ENCODE results near the gene LDLRAD3. TPM values are rescaled to one million over a fixed set of nuclear protein-coding genes. Genes with fewer than 3 reads are reported as not detected.

The LDLRAD3 gene
- total RNA-seq, 2 donors from 2014 or later: 19.2 to 30.6 TPM

DNA sequence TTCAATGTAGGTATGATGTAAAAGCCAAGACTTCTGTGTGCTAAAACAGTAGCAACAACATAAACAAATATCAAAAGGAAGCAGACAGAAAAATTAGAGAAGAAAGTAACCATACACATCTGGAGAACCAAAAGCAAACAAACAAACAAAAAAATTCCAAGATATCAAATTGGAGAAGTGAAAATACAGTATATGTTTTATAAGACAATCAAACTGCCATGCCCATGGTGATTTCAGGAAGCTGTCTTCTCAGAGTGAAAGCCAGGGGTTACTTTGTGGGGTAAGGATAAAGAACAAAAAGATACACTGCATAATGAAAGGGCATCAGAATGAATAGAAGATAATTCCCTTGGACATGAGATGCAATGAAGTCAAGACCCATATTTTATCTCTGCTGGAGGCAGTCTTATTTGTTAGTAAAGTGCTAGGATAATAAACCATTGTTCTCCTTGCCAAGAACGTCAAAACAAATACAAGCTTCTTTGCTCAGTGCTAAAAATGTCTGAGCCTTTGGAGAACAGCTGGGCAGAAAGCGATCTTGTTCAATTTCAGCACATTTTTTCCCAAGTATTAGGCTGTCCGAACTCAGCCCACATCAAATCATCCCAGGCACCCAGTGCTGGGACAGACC is 38.1 kb upstream of the LDLRAD3 start:
- H3K4me3 Mint-ChIP-seq: no peak overlapping the region
- no peak overlapping the region for H3K9ac ChIP-seq (ENCODE audit: extremely low read depth, low read length, poor library complexity, severe bottlenecking)
- H3K27ac Mint-ChIP-seq: no peak overlapping the region
- peaks cover 37% of the 10 kb centered on the region for H3K9me3 Mint-ChIP-seq
- no peaks in the 10 kb centered on the region for H3K36me3 ChIP-seq (ENCODE audit: control insufficient read depth, insufficient read depth, low read length)
- WGBS, 2 experiments (ENCODE audit: insufficient coverage in 1 of 2, insufficient read length in 1 of 2): 79 to 86% methylated on average over 2 to 3 of the region's 3 CpGs
- TF ChIP-seq, protein P1, sequence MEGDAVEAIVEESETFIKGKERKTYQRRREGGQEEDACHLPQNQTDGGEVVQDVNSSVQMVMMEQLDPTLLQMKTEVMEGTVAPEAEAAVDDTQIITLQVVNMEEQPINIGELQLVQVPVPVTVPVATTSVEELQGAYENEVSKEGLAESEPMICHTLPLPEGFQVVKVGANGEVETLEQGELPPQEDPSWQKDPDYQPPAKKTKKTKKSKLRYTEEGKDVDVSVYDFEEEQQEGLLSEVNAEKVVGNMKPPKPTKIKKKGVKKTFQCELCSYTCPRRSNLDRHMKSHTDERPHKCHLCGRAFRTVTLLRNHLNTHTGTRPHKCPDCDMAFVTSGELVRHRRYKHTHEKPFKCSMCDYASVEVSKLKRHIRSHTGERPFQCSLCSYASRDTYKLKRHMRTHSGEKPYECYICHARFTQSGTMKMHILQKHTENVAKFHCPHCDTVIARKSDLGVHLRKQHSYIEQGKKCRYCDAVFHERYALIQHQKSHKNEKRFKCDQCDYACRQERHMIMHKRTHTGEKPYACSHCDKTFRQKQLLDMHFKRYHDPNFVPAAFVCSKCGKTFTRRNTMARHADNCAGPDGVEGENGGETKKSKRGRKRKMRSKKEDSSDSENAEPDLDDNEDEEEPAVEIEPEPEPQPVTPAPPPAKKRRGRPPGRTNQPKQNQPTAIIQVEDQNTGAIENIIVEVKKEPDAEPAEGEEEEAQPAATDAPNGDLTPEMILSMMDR (conservative IDR thresholded peaks at IDR 0.05): no peak
- H3K27me3 Mint-ChIP-seq (ENCODE audit: insufficient read depth): no peaks in the 10 kb centered on the region
- H3K9me3 ChIP-seq (ENCODE audit: control insufficient read depth, low read length): peaks cover 30% of the 10 kb centered on the region
- DNase-seq: no peak
- H3K27me3 ChIP-seq (ENCODE audit: control insufficient read depth, insufficient read depth, low read length, poor library complexity, severe bottlenecking): no peaks in the 10 kb centered on the region
- H3K36me3 Mint-ChIP-seq (ENCODE audit: low read depth): peaks cover 6% of the 10 kb centered on the region
- H3K4me3 ChIP-seq (ENCODE audit: low read length): no peak overlapping the region
- no peaks in the 10 kb centered on the region for H3K4me1 ChIP-seq (ENCODE audit: control insufficient read depth, insufficient read depth, low read length)
- H3K27ac ChIP-seq (ENCODE audit: low read depth, low read length): no peak overlapping the region
- H3K4me1 Mint-ChIP-seq: peaks cover 9% of the 10 kb centered on the region

DNA sequence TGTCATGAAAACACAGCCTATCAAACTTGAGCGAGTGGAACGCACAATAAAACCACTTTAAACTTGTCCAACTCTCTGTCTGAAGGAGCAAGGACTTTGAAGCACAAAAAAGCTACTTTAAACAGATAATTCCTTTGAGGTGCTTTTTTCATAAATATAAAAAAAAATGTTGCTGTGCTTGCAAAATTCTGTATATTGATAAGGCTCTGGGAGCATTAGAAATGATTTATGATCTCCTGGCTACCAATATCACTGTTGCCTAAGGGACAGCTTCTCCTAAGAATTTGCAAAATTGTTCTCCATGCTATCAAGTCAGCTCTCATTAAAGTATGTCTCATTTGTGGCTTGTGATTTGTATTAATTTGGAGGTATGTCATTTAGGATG is 37.6 kb upstream of the LDLRAD3 start:
- Mint-ChIP-seq H3K27me3 (ENCODE audit: insufficient read depth) (no peaks in the 10 kb centered on the region), H3K27ac (no peak overlapping the region), H3K4me1 (peaks cover 9% of the 10 kb centered on the region), H3K36me3 (ENCODE audit: low read depth) (peaks cover 6% of the 10 kb centered on the region), H3K4me3 (no peak overlapping the region), H3K9me3 (peaks cover 35% of the 10 kb centered on the region)
- no peak overlapping the region for H3K9ac ChIP-seq (ENCODE audit: extremely low read depth, low read length, poor library complexity, severe bottlenecking)
- no peak for DNase-seq
- H3K36me3 ChIP-seq (ENCODE audit: control insufficient read depth, insufficient read depth, low read length): no peaks in the 10 kb centered on the region
- H3K4me1 ChIP-seq (ENCODE audit: control insufficient read depth, insufficient read depth, low read length): no peaks in the 10 kb centered on the region
- H3K4me3 ChIP-seq (ENCODE audit: low read length): no peak overlapping the region
- H3K9me3 ChIP-seq (ENCODE audit: control insufficient read depth, low read length): peaks cover 30% of the 10 kb centered on the region
- no peaks in the 10 kb centered on the region for H3K27me3 ChIP-seq (ENCODE audit: control insufficient read depth, insufficient read depth, low read length, poor library complexity, severe bottlenecking)
- TF ChIP-seq, protein P1 (conservative IDR thresholded peaks at IDR 0.05): no peak
- H3K27ac ChIP-seq (ENCODE audit: low read depth, low read length): no peak overlapping the region
- WGBS, 2 experiments (ENCODE audit: insufficient coverage in 1 of 2, insufficient read length in 1 of 2): 88% methylated on average over 2 of the region's 2 CpGs; no CpG with 5 or more reads in 1 of the 2 experiments

DNA sequence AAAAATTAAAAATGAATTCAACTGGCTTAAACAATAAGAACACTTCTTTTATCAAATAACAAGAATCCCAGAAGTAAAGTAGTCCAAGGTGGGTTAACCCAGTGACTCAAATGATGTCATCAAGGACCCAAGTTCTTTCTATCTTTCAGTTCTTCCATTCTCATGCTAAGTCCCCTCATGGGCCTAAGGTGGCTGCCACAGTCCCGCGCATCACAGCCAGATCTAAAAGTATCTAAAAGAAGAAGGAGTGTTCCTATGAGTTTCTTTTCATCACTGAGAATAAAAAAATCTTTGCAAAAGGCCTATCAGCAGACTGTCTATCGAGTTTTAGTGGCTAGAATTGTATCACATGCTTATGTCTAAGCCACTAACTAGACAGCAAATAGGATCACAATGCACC is 37.2 kb upstream of the LDLRAD3 start:
- Histone ChIP-seq H3K9me3 (ENCODE audit: control insufficient read depth, low read length) (peaks cover 26% of the 10 kb centered on the region), H3K36me3 (ENCODE audit: control insufficient read depth, insufficient read depth, low read length) (no peaks in the 10 kb centered on the region), H3K9ac (ENCODE audit: extremely low read depth, low read length, poor library complexity, severe bottlenecking) (no peak overlapping the region), H3K4me1 (ENCODE audit: control insufficient read depth, insufficient read depth, low read length) (no peaks in the 10 kb centered on the region), H3K27ac (ENCODE audit: low read depth, low read length) (no peak overlapping the region), H3K4me3 (ENCODE audit: low read length) (no peak overlapping the region), H3K27me3 (ENCODE audit: control insufficient read depth, insufficient read depth, low read length, poor library complexity, severe bottlenecking) (no peaks in the 10 kb centered on the region)
- peaks cover 6% of the 10 kb centered on the region for H3K36me3 Mint-ChIP-seq (ENCODE audit: low read depth)
- H3K27me3 Mint-ChIP-seq (ENCODE audit: insufficient read depth): no peaks in the 10 kb centered on the region
- peaks cover 32% of the 10 kb centered on the region for H3K9me3 Mint-ChIP-seq
- TF ChIP-seq, protein P1 (conservative IDR thresholded peaks at IDR 0.05): no peak
- no peak overlapping the region for H3K4me3 Mint-ChIP-seq
- H3K27ac Mint-ChIP-seq: no peak overlapping the region
- peaks cover 9% of the 10 kb centered on the region for H3K4me1 Mint-ChIP-seq
- no peak for DNase-seq
- 67% methylated on average over 3 of the region's 3 CpGs; no CpG with 5 or more reads in 1 of the 2 experiments for WGBS, 2 experiments (ENCODE audit: insufficient coverage in 1 of 2, insufficient read length in 1 of 2)
